Naive thymus-derived CD4-positive, alpha-beta T cell (primary cell): ENCODE results near the gene QRFP. TPM values are rescaled to one million over a fixed set of nuclear protein-coding genes. Genes with fewer than 3 reads are reported as not detected.

Source experiments
- ATAC-seq: fragments of 150-1000 bp; cut with Tn5 transposase; 2 replicates; pipeline ENCODE4 v1.10.0; 2021; ENCODE audit warnings: mild to moderate bottlenecking, moderate library complexity
- CTCF ChIA-PET: fragments of 350-600 bp; sonication (Branson Sonifier 250); formaldehyde crosslinking; loops from one replicate; lab custom pipeline; 2021; ENCODE audit warnings: antibody characterized with exemption; lab: Charles Lee
- POLR2A ChIA-PET: fragments of 350-600 bp; sonication (Branson Sonifier 250); formaldehyde crosslinking; loops from one replicate; lab custom pipeline; 2021; ENCODE audit warnings: antibody characterized with exemption, inconsistent platforms; lab: Charles Lee
- DNase-seq, 9 donors: peaks; one replicate each; pipeline versions ENCODE4 v3.0.0 to v3.0.0-alpha.2; 2020 to 2022; ENCODE audit warnings: mixed read lengths in 1 of 9
- H3K27ac ChIP-seq: one replicate; pipeline ENCODE4 v1.7.0; 2013; ENCODE audit warnings: mild to moderate bottlenecking, low read depth, low read length, moderate library complexity
- H3K27me3 ChIP-seq, 2 donors: one replicate each; pipeline ENCODE4 v1.7.0; 2013; ENCODE audit warnings: low read length in 2 of 2, mild to moderate bottlenecking in 2 of 2, moderate library complexity in 2 of 2; ENCODE audit not compliant: control insufficient read depth in 2 of 2, insufficient read depth in 2 of 2
- H3K36me3 ChIP-seq, 3 experiments: 1 replicate in 2 of 3; 2 replicates in 1 of 3; pipeline ENCODE4 v1.7.0; 2013; ENCODE audit warnings: low read length in 3 of 3, mild to moderate bottlenecking in 3 of 3, moderate library complexity in 1 of 3; ENCODE audit not compliant: insufficient read depth in 3 of 3, control insufficient read depth in 2 of 3
- H3K4me1 ChIP-seq, 2 donors: one replicate each; pipeline ENCODE4 v1.7.0; 2013; ENCODE audit warnings: low read length in 2 of 2, mild to moderate bottlenecking in 2 of 2, moderate library complexity in 1 of 2; ENCODE audit not compliant: control insufficient read depth in 2 of 2, insufficient read depth in 2 of 2
- H3K4me3 ChIP-seq: 2 replicates; pipeline ENCODE4 v1.7.0; 2013; ENCODE audit warnings: mild to moderate bottlenecking, low read length
- H3K9me3 ChIP-seq, 3 experiments: 1 replicate in 2 of 3; 2 replicates in 1 of 3; pipeline ENCODE4 v1.7.0; 2013; ENCODE audit warnings: low read length in 3 of 3; ENCODE audit not compliant: control insufficient read depth in 2 of 3
- H3K27ac Mint-ChIP-seq, 9 donors: one replicate each; pipeline ENCODE4 v1.8.0; 2020 to 2022; ENCODE audit warnings: mixed read lengths in 9 of 9, mild to moderate bottlenecking in 8 of 9, moderate library complexity in 5 of 9, inconsistent platforms in 2 of 9
- H3K27me3 Mint-ChIP-seq, 5 donors: one replicate each; pipeline ENCODE4 v1.8.0; 2021 to 2022; ENCODE audit warnings: mixed read lengths in 5 of 5, mild to moderate bottlenecking in 1 of 5
- H3K36me3 Mint-ChIP-seq, 5 donors: one replicate each; pipeline ENCODE4 v1.8.0; 2020 to 2022; ENCODE audit warnings: mixed read lengths in 5 of 5, mild to moderate bottlenecking in 3 of 5, inconsistent platforms in 1 of 5
- H3K4me1 Mint-ChIP-seq, 7 donors: one replicate each; pipeline ENCODE4 v1.8.0; 2020 to 2022; ENCODE audit warnings: mixed read lengths in 7 of 7, mild to moderate bottlenecking in 3 of 7, inconsistent platforms in 1 of 7
- H3K4me3 Mint-ChIP-seq, 10 donors: one replicate each; pipeline ENCODE4 v1.8.0; 2020 to 2022; ENCODE audit warnings: mild to moderate bottlenecking in 10 of 10, mixed read lengths in 10 of 10, moderate library complexity in 6 of 10, inconsistent platforms in 2 of 10
- H3K9me3 Mint-ChIP-seq, 11 donors: one replicate each; pipeline ENCODE4 v1.8.0; 2020 to 2022; ENCODE audit warnings: mixed read lengths in 11 of 11, mild to moderate bottlenecking in 4 of 11, inconsistent platforms in 1 of 11, moderate library complexity in 1 of 11
- intact Hi-C, 2 donors: fragments of 100-400 bp; cut with micrococcal nuclease; formaldehyde crosslinking; loops; one replicate each; pipeline ENCODE4 v1.15.1; 2023
- polyA plus RNA-seq, 2 donors: library from polyadenylated mRNA; unstranded; fragments of 300-500 nt; fragmentation: Illumina TruSeq; gene quantifications; one replicate each; pipeline ENCODE4 v1.2.3, GENCODE V29; 2021
- total RNA-seq, 6 experiments: library from RNA in 5 of 6; stranded (reverse) in 5 of 6; gene quantifications; 1 replicate in 5 of 6; 2 replicates in 1 of 6; pipeline ENCODE4 v1.2.3 and lab custom pipeline; 2021 to 2026

Gene QRFP
- total and polyA plus RNA-seq, 7 experiments from 2014 or later = not detected

DNA sequence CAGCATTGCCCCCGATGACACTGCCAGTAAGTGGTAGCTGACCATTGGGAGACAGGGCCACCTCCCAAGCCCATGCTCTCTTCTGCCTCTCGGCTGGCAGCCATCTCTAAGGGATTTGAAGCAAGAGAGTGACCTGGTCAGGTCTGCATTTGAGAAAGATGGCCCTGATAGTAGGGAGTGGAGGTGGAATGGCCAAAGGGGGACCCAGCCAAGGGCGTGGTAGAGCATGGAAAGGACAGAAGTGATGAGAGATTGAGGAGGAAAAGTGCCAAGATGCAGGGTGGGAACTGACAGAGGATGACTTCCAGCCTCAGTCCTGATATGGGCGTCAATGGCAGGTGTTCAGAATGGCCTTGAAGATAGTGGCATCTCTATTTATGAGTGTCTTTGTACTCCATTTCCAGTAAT, 52.6 kb downstream of the QRFP start:
- peak overlapping the region in 1 of 9 donors; percentile 57 for H3K27ac Mint-ChIP-seq
- Histone ChIP-seq H3K4me1 (no peaks in the 10 kb centered on the region), H3K9me3 (no peaks in the 10 kb centered on the region), H3K36me3 (no peaks in the 10 kb centered on the region), H3K27ac (no peak overlapping the region), H3K27me3 (no peaks in the 10 kb centered on the region), H3K4me3 (no peak overlapping the region)
- H3K36me3 Mint-ChIP-seq = no peaks in the 10 kb centered on the region
- ATAC-seq (no peak), DNase-seq (no peak)
- CTCF ChIA-PET = no interaction called here
- H3K9me3 Mint-ChIP-seq = no peaks in the 10 kb centered on the region
- H3K27me3 Mint-ChIP-seq = no peaks in the 10 kb centered on the region
- no peak overlapping the region for H3K4me3 Mint-ChIP-seq
- POLR2A ChIA-PET = no interaction called here
- peaks cover 10 to 53% (median 39%) of the 10 kb centered on the region in 7 donors for H3K4me1 Mint-ChIP-seq
- intact Hi-C loops = no loop called here

- intact Hi-C loops = no loop called here
- Mint-ChIP-seq H3K4me3 (no peak overlapping the region), H3K36me3 (no peaks in the 10 kb centered on the region), H3K9me3 (no peaks in the 10 kb centered on the region), H3K4me1 (peaks cover 10 to 60% (median 39%) of the 10 kb centered on the region in 7 donors), H3K27me3 (no peaks in the 10 kb centered on the region), H3K27ac (peak overlapping the region in 4 of 9 donors; percentile 1 to 82 (median 36))
- CTCF ChIA-PET = no interaction called here
- POLR2A ChIA-PET = no interaction called here
- no peaks in the 10 kb centered on the region for H3K27me3 ChIP-seq
- DNase-seq = no peak
- ATAC-seq = no peak
- H3K4me1 ChIP-seq = no peaks in the 10 kb centered on the region
- H3K4me3 ChIP-seq = no peak overlapping the region
- no peaks in the 10 kb centered on the region for H3K9me3 ChIP-seq
- H3K36me3 ChIP-seq = no peaks in the 10 kb centered on the region
- H3K27ac ChIP-seq = no peak overlapping the region
Observed at GRCh38 chr9:130843049-130843908, 53.3 kb downstream of the QRFP start.

Other genes starting within 250 kb of the QRFP start
- not detected for gene PRDM12, start 232.2 kb downstream of the QRFP start, total RNA-seq
- under 1 TPM in 1 of 2 donors, not detected in 1; 0.07 TPM for gene PRDM12, start 232.2 kb downstream of the QRFP start, polyA plus RNA-seq
- 10 to 100 TPM; 44.2 to 60.7 (median 59.5) TPM for gene EXOSC2, start 203.0 kb downstream of the QRFP start, total RNA-seq
- 10 to 100 TPM; 31.4 to 39.9 TPM for gene EXOSC2, start 203.0 kb downstream of the QRFP start, polyA plus RNA-seq
- gene ABL1, start 61.6 kb downstream of the QRFP start, total RNA-seq = 10 to 100 TPM; 32.1 to 41.0 (median 39.5) TPM
- 10 to 100 TPM in 1 of 2 donors, 1 to 10 TPM in 1; 8.4 to 15.8 TPM for gene ABL1, start 61.6 kb downstream of the QRFP start, polyA plus RNA-seq
- gene FIBCD1, start 42.4 kb upstream of the QRFP start, total RNA-seq = not detected
- not detected for gene FIBCD1, start 42.4 kb upstream of the QRFP start, polyA plus RNA-seq
- gene LAMC3, start 112.4 kb upstream of the QRFP start, total RNA-seq = 1 to 10 TPM in 4 of 5 experiments, under 1 TPM in 1; 0.07 to 9.2 (median 3.5) TPM
- gene LAMC3, start 112.4 kb upstream of the QRFP start, polyA plus RNA-seq = under 1 TPM; 0.07 to 0.09 TPM
- gene AIF1L, start 199.7 kb upstream of the QRFP start, total RNA-seq = under 1 TPM in 4 of 5 experiments, not detected in 1; 0.17 to 0.44 (median 0.29) TPM
- gene AIF1L, start 199.7 kb upstream of the QRFP start, polyA plus RNA-seq = under 1 TPM; 0.10 to 0.22 TPM
- 100 to 1,000 TPM in 2 of 5 experiments, 10 to 100 TPM in 3; 74.9 to 116 (median 82.6) TPM for gene NUP214, start 228.8 kb upstream of the QRFP start, total RNA-seq
- gene NUP214, start 228.8 kb upstream of the QRFP start, polyA plus RNA-seq = 10 to 100 TPM; 18.2 to 39.7 TPM